Measurements from ENCODE around the gene ZNF614. TPM values are rescaled to one million over a fixed set of nuclear protein-coding genes. Genes with fewer than 3 reads are reported as not detected.
A peak's percentile ranks its signal among the peaks of the same experiment; 100 is the strongest.

The ZNF614 gene
- total and polyA plus RNA-seq, 2 of the 13 experiments (the other 11 are each of a cell fraction or from before 2014, with no cell fraction given), result 13.0 to 22.8 TPM

DNA sequence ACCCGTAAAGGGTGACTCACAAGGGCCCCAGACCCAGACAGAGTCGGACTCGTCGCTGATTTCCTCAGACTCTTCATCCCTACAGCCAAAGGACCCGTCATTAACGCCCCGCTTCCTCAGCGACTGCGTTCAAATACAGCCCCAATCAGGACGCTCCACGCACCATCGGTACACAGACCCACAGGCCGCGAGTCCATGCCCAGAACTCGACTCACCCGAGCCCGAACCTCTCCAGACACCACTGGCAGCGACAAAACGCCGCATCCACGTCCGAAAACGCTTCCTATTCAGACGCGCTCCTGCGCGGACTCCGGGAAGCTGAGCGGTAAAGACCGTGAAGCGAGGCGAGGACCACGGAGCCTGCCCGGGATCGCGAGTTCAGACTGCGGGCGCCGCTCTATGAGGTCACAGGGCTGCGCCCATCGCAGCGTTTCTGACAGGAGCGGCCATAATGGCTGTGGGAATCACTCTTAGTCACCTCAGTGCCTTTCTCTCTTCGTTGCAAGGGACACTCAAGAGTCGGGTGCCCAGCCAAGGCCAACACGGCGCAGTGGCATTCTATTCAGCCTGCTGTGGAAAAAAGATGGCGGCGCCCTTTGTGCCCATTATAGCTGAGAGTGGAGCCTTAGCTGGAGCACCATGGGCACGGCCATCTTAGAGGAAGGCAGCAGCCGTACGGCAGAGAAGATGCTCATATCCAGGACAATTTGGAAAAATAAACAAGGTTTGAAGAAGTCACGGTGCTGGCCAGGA lies at the start of gene ZNF614 (continued):
- TF ChIP-seq, protein P1, sequence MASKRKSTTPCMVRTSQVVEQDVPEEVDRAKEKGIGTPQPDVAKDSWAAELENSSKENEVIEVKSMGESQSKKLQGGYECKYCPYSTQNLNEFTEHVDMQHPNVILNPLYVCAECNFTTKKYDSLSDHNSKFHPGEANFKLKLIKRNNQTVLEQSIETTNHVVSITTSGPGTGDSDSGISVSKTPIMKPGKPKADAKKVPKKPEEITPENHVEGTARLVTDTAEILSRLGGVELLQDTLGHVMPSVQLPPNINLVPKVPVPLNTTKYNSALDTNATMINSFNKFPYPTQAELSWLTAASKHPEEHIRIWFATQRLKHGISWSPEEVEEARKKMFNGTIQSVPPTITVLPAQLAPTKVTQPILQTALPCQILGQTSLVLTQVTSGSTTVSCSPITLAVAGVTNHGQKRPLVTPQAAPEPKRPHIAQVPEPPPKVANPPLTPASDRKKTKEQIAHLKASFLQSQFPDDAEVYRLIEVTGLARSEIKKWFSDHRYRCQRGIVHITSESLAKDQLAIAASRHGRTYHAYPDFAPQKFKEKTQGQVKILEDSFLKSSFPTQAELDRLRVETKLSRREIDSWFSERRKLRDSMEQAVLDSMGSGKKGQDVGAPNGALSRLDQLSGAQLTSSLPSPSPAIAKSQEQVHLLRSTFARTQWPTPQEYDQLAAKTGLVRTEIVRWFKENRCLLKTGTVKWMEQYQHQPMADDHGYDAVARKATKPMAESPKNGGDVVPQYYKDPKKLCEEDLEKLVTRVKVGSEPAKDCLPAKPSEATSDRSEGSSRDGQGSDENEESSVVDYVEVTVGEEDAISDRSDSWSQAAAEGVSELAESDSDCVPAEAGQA (IDR thresholded peaks at IDR 0.05; ENCODE audit: low read depth), result peak; percentile 94
- TF ChIP-seq, protein P1 (CRISPR knock-in tag; IDR thresholded peaks at IDR 0.05; ENCODE audit: borderline replicate concordance), result 0 out of 2 replicates have a peak, but pooled peaks have one; percentile 26
- TF ChIP-seq, protein P2, sequence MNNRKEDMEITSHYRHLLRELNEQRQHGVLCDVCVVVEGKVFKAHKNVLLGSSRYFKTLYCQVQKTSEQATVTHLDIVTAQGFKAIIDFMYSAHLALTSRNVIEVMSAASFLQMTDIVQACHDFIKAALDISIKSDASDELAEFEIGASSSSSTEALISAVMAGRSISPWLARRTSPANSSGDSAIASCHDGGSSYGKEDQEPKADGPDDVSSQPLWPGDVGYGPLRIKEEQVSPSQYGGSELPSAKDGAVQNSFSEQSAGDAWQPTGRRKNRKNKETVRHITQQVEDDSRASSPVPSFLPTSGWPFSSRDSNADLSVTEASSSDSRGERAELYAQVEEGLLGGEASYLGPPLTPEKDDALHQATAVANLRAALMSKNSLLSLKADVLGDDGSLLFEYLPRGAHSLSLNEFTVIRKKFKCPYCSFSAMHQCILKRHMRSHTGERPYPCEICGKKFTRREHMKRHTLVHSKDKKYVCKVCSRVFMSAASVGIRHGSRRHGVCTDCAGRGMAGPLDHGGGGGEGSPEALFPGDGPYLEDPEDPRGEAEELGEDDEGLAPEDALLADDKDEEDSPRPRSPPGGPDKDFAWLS (CRISPR knock-in tag; IDR thresholded peaks at IDR 0.05; ENCODE audit: borderline replicate concordance), result no peak
- TF ChIP-seq STAT5B (CRISPR knock-in tag; IDR thresholded peaks at IDR 0.05) (no peak), NONO (IDR thresholded peaks at IDR 0.05) (no peak), NONO (CRISPR knock-in tag; conservative IDR thresholded peaks at IDR 0.05) (peak; percentile 81), NBN (conservative IDR thresholded peaks at IDR 0.05) (no peak), U2AF1 (optimal IDR thresholded peaks at IDR 0.05; ENCODE audit: low read depth, low read length) (peak; percentile 58), NRL (CRISPR knock-in tag; IDR thresholded peaks at IDR 0.05; ENCODE audit: borderline replicate concordance) (peak; percentile 81), KDM1A (CRISPR knock-in tag; IDR thresholded peaks at IDR 0.05) (no peak), MIXL1 (CRISPR knock-in tag; IDR thresholded peaks at IDR 0.05) (peak; percentile 65; the same call in 1 of the 2 replicates), THAP11 (CRISPR knock-in tag; IDR thresholded peaks at IDR 0.05) (peak; percentile 89), ZNF879 (CRISPR knock-in tag; IDR thresholded peaks at IDR 0.05) (0 out of 2 replicates have a peak, but pooled peaks have one; percentile 59), NR2C2 (CRISPR knock-in tag; IDR thresholded peaks at IDR 0.05; ENCODE audit: borderline replicate concordance) (peak; percentile 88), ETV6 (CRISPR knock-in tag; conservative IDR thresholded peaks at IDR 0.05) (0 out of 2 replicates have a peak, but pooled peaks have one; percentile 37), PCBP1 (IDR thresholded peaks at IDR 0.05; ENCODE audit: borderline replicate concordance, low read depth, low read length) (peak; percentile 55; the same call in 1 of the 2 replicates), SRY (CRISPR knock-in tag; IDR thresholded peaks at IDR 0.05) (no peak; the same call in 1 of the 2 replicates), SRF (IDR thresholded peaks at IDR 0.05; ENCODE audit: low read depth, low read length) (peak; percentile 64), ZNF562 (CRISPR knock-in tag; IDR thresholded peaks at IDR 0.05; ENCODE audit: borderline replicate concordance) (no peak), ZNF7 (CRISPR knock-in tag; IDR thresholded peaks at IDR 0.05) (no peak), CHD2 (IDR thresholded peaks at IDR 0.05; ENCODE audit: low read depth, low read length) (peak; percentile 94), ZNF235 (CRISPR knock-in tag; IDR thresholded peaks at IDR 0.05; ENCODE audit: borderline replicate concordance) (peak; percentile 64; the same call in 1 of the 2 replicates)
- TF ChIP-seq, protein P3, sequence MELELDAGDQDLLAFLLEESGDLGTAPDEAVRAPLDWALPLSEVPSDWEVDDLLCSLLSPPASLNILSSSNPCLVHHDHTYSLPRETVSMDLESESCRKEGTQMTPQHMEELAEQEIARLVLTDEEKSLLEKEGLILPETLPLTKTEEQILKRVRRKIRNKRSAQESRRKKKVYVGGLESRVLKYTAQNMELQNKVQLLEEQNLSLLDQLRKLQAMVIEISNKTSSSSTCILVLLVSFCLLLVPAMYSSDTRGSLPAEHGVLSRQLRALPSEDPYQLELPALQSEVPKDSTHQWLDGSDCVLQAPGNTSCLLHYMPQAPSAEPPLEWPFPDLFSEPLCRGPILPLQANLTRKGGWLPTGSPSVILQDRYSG (CRISPR knock-in tag; IDR thresholded peaks at IDR 0.05), result 0 out of 2 replicates have a peak, but pooled peaks have one; percentile 55

Data from HepG2 (cell line).